Ovary (tissue), 9 donors: ENCODE data around the gene DDI1. TPM values are rescaled to one million over a fixed set of nuclear protein-coding genes. Genes with fewer than 3 reads are reported as not detected.

Experiments used
- DNase-seq, 5 donors: peaks; one replicate each; pipeline ENCODE4 v3.0.0-alpha.2; 2019 to 2020
- H3K27ac ChIP-seq, 2 donors: fragments of 200-600 bp; one replicate each; pipeline versions ENCODE4 v1.5.1 to v1.8.0; 2019 to 2022
- H3K27me3 ChIP-seq: fragments of 200-600 bp; one replicate; pipeline ENCODE4 v1.8.0; 2022
- H3K36me3 ChIP-seq: fragments of 200-600 bp; sonication (generic); one replicate; pipeline ENCODE4 v1.5.1; 2019
- H3K4me1 ChIP-seq: one replicate; pipeline ENCODE4 v1.8.1; 2013; ENCODE audit warnings: mild to moderate bottlenecking, moderate library complexity; ENCODE audit not compliant: insufficient read depth
- H3K4me3 ChIP-seq: fragments of 200-600 bp; sonication (generic); one replicate; pipeline ENCODE4 v1.5.1; 2017
- H3K9me3 ChIP-seq, 2 donors: fragments of 200-600 bp in 1 of 2; sonication (generic) in 1 of 2; one replicate each; pipeline versions ENCODE4 v1.5.1 to v1.8.1; 2013 to 2019; ENCODE audit warnings: mild to moderate bottlenecking in 1 of 2, moderate library complexity in 1 of 2
- CTCF ChIP-seq, 3 donors: fragments of 450-650 bp in 2 of 3; fragments of 200-600 bp in 1 of 3; IDR thresholded peaks; one replicate each; pipeline versions ENCODE4 v1.5.1 to v1.8.0; 2016 to 2022; ENCODE audit warnings: antibody characterized with exemption in 3 of 3, mild to moderate bottlenecking in 1 of 3
- EP300 ChIP-seq: sonication (generic); formaldehyde crosslinking; IDR thresholded peaks from one replicate; pipeline ENCODE4 v1.6.1; 2017; ENCODE audit warnings: antibody characterized with exemption
- POLR2A ChIP-seq: fragments of 450-650 bp; IDR thresholded peaks from one replicate; pipeline ENCODE4 v1.6.1; 2017; ENCODE audit warnings: antibody characterized with exemption, mild to moderate bottlenecking, moderate library complexity
- WGBS, 3 donors: extraction: QIAGEN DNeasy Blood & Tissue Kit in 1 of 3; methylation state at CpG; one replicate each; pipeline versions ENCODE4 v1.1.5 to v1.1.7; 2013 to 2017; 5-methylcytosine and 5-hydroxymethylcytosine counted together
- intact Hi-C, 4 donors: fragments of 100-400 bp; cut with DNase I; formaldehyde crosslinking; loops; one replicate each; pipeline versions ENCODE4 v1.11.0 to v1.15.1; 2022 to 2023
- polyA plus RNA-seq, 2 donors: library from polyadenylated mRNA; stranded (reverse); fragments of 200-250 nt in 1 of 2; fragments of 350-450 nt in 1 of 2; fragmentation: Illumina TruSeq in 1 of 2; extraction: RNeasy Lipid Tissue Mini Kit (QIAGEN cat#74804) in 1 of 2; gene quantifications; one replicate each; pipeline ENCODE4 v1.2.3, GENCODE V29; 2013 to 2014
- total RNA-seq, 7 donors: library from RNA; depleted of rRNA in 2 of 7; stranded (reverse); fragments of >200 nt in 2 of 7; fragmentation: NEBNext Ultra II Directional in 3 of 7; extraction: Animal tissue kit (Norgen Biotek cat#: 25700) in 3 of 7; gene quantifications; one replicate each; pipeline versions ENCODE4 v1.1.0 to v1.2.4, GENCODE V29; 2016 to 2023
- donor health status: DM: no; HTN: no; CAD: no; lungs with moderate emphysema.
- donor health status: DM: no; HTN: no; CAD: no.
- donor health status: Bipolar disorder and iron deficiency.
- donor health status: DM: yes; HTN: yes; CAD: no.
- donor health status: DM: no; HTN: no; CAD: no.
- donor health status: DM: yes; HTN: yes; CAD: no.

The DDI1 gene
- total and polyA plus RNA-seq, 9 donors, result not detected

- no peak for TF ChIP-seq EP300
- Histone ChIP-seq H3K4me3 (no peak overlapping the region), H3K27me3 (no peaks in the 10 kb centered on the region), H3K9me3 (no peaks in the 10 kb centered on the region), H3K36me3 (no peaks in the 10 kb centered on the region), H3K4me1 (no peaks in the 10 kb centered on the region), H3K27ac (no peak overlapping the region)
- DNase-seq, result no peak
- 84 to 96% (median 95%) methylated on average over 1 of the region's 1 CpG for WGBS, 3 donors
- intact Hi-C loops, result no loop called here
Measured at GRCh38 chr11:103994094-103994493, 42.3 kb upstream of the DDI1 start.

- Histone ChIP-seq H3K27ac (no peak overlapping the region), H3K4me1 (no peaks in the 10 kb centered on the region), H3K27me3 (no peaks in the 10 kb centered on the region), H3K36me3 (no peaks in the 10 kb centered on the region), H3K4me3 (no peak overlapping the region), H3K9me3 (no peaks in the 10 kb centered on the region)
- no peak for DNase-seq
- TF ChIP-seq EP300, result no peak
- intact Hi-C loops, result no loop called here
- WGBS, 3 donors, result 87 to 93% (median 90%) methylated on average over 2 of the region's 2 CpGs
Measured at GRCh38 chr11:103994518-103994917, 41.9 kb upstream of the DDI1 start.

GRCh38 chr11:103995896-103996295, 40.5 kb upstream of the DDI1 start:
- H3K27ac ChIP-seq, result no peak overlapping the region
- no peaks in the 10 kb centered on the region for H3K9me3 ChIP-seq
- TF ChIP-seq EP300 (no peak), CTCF (IDR thresholded peaks at IDR 0.05) (no peak), POLR2A (no peak)
- H3K27me3 ChIP-seq, result no peaks in the 10 kb centered on the region
- H3K4me3 ChIP-seq, result no peak overlapping the region
- H3K4me1 ChIP-seq, result no peaks in the 10 kb centered on the region
- H3K36me3 ChIP-seq, result no peaks in the 10 kb centered on the region
- no peak for DNase-seq
- intact Hi-C loops, result no loop called here
- WGBS, 3 donors, result 95 to 98% (median 97%) methylated on average over 4 of the region's 4 CpGs

- intact Hi-C loops, result no loop called here
- no peaks in the 10 kb centered on the region for H3K4me1 ChIP-seq
- no peak overlapping the region for H3K4me3 ChIP-seq
- DNase-seq, result no peak
- no peaks in the 10 kb centered on the region for H3K9me3 ChIP-seq
- H3K36me3 ChIP-seq, result no peaks in the 10 kb centered on the region
- no peak overlapping the region for H3K27ac ChIP-seq
- no peaks in the 10 kb centered on the region for H3K27me3 ChIP-seq
- WGBS, 3 donors, result 96 to 100% (median 98%) methylated on average over 1 of the region's 1 CpG
- TF ChIP-seq CTCF (IDR thresholded peaks at IDR 0.05) (no peak), POLR2A (no peak), EP300 (no peak)
Measured at GRCh38 chr11:103997082-103997481, 39.4 kb upstream of the DDI1 start.

- Histone ChIP-seq H3K27ac (no peak overlapping the region), H3K9me3 (no peaks in the 10 kb centered on the region), H3K4me1 (peaks cover 2% of the 10 kb centered on the region), H3K27me3 (no peaks in the 10 kb centered on the region), H3K4me3 (no peak overlapping the region), H3K36me3 (no peaks in the 10 kb centered on the region)
- no peak for TF ChIP-seq EP300
- no peak for TF ChIP-seq CTCF (IDR thresholded peaks at IDR 0.05)
- TF ChIP-seq POLR2A, result no peak
- WGBS, 3 donors, result 92 to 96% (median 93%) methylated on average over 5 of the region's 5 CpGs
- intact Hi-C loops, result no loop called here
- DNase-seq, result no peak
Measured at GRCh38 chr11:103998826-103999508, 37.5 kb upstream of the DDI1 start.
